GOT3 (cell line): ENCODE data around the gene PPP2R1A.

Source experiments
- DNase-seq: peaks from one replicate; lab custom pipeline; 2025; ENCODE audit warnings: mixed read lengths; lab: John Stamatoyannopoulos, UW

The PPP2R1A gene

GRCh38 chr19:52189735-52190486 is at the start of gene PPP2R1A:
Gene PPP2R1A (plus strand): TSS chr19:52190052. CDS start chr19:52190097, 45 bp downstream.
- peak; percentile 97 for DNase-seq

GRCh38 chr19:52141203-52141602 is 48.6 kb upstream of the PPP2R1A start:
- DNase-seq = no peak

- DNase-seq = no peak
These were observed 47.8 kb upstream of the PPP2R1A start for GRCh38 chr19:52142001-52142595.

- DNase-seq = no peak
These were observed 41.6 kb upstream of the PPP2R1A start for GRCh38 chr19:52148256-52148655.

GRCh38 chr19:52155596-52156359 is 34.1 kb upstream of the PPP2R1A start:
- DNase-seq = no peak

GRCh38 chr19:52170304-52170703 is 19.5 kb upstream of the PPP2R1A start:
- no peak for DNase-seq

GRCh38 chr19:52170863-52171320 is 19.0 kb upstream of the PPP2R1A start:
- no peak for DNase-seq

- DNase-seq = peak; percentile 10
These were observed 18.3 kb upstream of the PPP2R1A start, which contains the start of gene ZNF836 for GRCh38 chr19:52171321-52172169. Gene ZNF836 (minus strand): TSS chr19:52171621. CDS start chr19:52168072, 3,549 bp downstream.

- DNase-seq = no peak
These were observed 17.5 kb upstream of the PPP2R1A start for GRCh38 chr19:52172347-52172746.

GRCh38 chr19:52176574-52176973 is 13.3 kb upstream of the PPP2R1A start:
- DNase-seq = no peak

- DNase-seq = no peak
These were observed 2.4 kb upstream of the PPP2R1A start for GRCh38 chr19:52187407-52187806.

GRCh38 chr19:52188822-52189734 is 774 bp upstream of the PPP2R1A start:
- DNase-seq = no peak

GRCh38 chr19:52190487-52191293 is 838 bp downstream of the PPP2R1A start:
- no peak for DNase-seq

- no peak for DNase-seq
These were observed 1.5 kb downstream of the PPP2R1A start for GRCh38 chr19:52191389-52191788.

- DNase-seq = no peak
These were observed 2.1 kb downstream of the PPP2R1A start for GRCh38 chr19:52191951-52192350.

- no peak for DNase-seq
These were observed 6.6 kb downstream of the PPP2R1A start for GRCh38 chr19:52196256-52196967.

GRCh38 chr19:52197964-52198363 is 8.1 kb downstream of the PPP2R1A start:
- DNase-seq = no peak

GRCh38 chr19:52198678-52199077 is 8.8 kb downstream of the PPP2R1A start:
- DNase-seq = no peak

- DNase-seq = no peak
These were observed 10.2 kb downstream of the PPP2R1A start for GRCh38 chr19:52200044-52200443.
